GM19239 (cell line): ENCODE results near the gene MEOX2.

Experiments used
- DNase-seq: peaks from one replicate; pipeline ENCODE4 v3.0.0; 2011; ENCODE audit warnings: low spot score; ENCODE audit not compliant: insufficient read length
- FAIRE-seq: peaks from 2 replicates; lab custom pipeline; 2011; peaks lifted over from hg19 to GRCh38; lab: Jason Lieb, UNC

Gene MEOX2

DNA sequence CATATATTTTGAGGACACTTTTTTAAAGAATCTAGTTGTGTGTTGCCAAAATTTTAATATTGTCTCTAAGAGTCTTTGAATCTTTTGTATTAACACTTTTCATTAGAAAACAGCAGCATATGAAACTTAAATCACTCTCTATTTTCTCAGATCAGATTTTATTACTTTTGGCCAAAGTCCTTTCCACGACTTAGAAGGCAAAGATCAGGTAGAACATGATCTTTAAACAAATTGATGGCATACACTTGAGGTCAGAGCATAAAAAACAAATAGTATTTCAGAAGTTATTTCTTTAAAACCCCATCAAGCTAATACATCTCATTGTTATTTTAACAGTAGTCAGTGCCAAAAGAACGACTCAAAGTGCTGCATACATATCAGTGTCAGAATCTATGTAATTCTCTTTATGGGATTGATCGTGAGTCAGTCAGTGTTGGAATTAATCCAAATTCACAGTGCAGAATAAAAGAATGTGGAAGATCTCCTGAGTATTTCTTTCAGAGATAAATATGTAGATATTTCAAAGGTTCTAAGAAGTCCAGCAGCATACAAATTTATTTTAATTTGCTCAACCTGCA is 115.1 kb downstream of the MEOX2 start:
- DNase-seq (no peak), FAIRE-seq (no peak)

GRCh38 chr7:15567652-15568051 is 118.8 kb downstream of the MEOX2 start:
- FAIRE-seq (no peak), DNase-seq (no peak)

DNA sequence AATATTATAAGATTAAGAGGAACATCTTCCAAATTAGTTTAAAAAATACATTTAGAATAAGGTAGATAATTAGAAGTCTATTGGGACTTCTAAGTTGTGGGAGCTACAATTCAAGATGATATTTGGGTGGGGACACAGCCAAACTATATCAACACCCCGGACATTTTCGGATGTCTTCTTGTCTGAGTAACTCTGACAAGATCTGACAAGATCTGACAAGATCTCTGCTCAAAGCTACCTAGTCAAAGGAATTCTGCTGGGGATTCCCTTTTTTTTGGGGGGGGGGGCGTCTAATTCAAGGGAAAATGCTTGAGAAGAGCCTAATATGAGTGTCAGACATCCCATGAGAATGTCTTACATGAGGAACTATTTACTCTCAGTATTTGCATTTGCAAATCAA is 119.4 kb downstream of the MEOX2 start:
- FAIRE-seq: no peak
- no peak for DNase-seq

DNA sequence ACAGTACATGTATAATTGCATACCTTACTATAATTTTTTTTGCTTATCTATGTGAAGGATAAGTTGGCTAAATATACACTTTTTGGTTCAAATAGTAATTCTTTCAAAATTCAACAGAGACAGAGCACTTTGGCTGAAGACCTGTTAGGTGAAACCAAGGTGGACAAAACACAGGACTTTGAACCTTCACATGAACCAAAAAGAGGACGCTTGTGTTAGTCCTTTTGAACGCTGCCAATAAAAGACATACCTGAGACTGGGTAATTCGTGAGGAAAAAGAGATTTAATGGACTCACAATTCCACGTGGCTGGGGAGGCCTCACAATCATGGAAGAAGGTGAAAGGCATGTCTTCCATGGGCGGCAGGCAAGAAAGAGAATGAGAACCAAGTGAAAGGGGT is 120.0 kb downstream of the MEOX2 start:
- FAIRE-seq (no peak), DNase-seq (no peak)

DNA sequence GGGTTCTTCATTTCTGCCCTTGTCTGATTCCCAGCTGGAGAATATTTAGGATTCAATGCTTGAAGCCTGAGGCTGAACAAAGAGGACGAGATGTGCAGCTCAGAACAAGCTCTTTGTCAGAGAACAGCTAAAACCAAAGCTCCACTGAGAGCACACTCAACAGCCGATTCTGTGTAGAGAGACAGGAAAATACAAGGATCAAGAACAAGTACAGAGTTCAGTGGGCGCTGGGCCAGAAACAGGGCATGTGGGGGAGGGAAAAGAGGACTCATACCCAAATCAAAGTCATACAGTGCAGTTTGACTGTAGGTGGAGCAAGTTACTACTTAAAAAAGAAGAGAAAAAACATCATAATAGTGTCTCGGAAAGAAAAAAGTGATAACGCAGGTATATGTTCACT is 124.6 kb downstream of the MEOX2 start, which contains the start of gene AGMO:
Gene AGMO, minus strand, starts transcription at position 181 of the 400 bp plus-strand sequence.
- DNase-seq (no peak), FAIRE-seq (no peak)
